Neutrophil (primary cell): ENCODE data around the gene RHO.

Source experiments
- H3K27ac ChIP-seq: fragments of 200-600 bp; sonication (generic); 2 replicates; pipeline ENCODE4 v1.5.1; 2016; ENCODE audit warnings: mild to moderate bottlenecking, moderate library complexity
- H3K27me3 ChIP-seq: fragments of 200-600 bp; sonication (generic); 2 replicates; pipeline ENCODE4 v1.6.0; 2016; ENCODE audit warnings: mild to moderate bottlenecking
- H3K36me3 ChIP-seq: fragments of 200-600 bp; sonication (generic); 2 replicates; pipeline ENCODE4 v1.5.1; 2017
- H3K4me1 ChIP-seq, 2 experiments: fragments of 200-600 bp in 1 of 2; sonication (generic) in 1 of 2; 1 replicate in 1 of 2; 2 replicates in 1 of 2; pipeline versions ENCODE4 v1.5.1 to v1.6.1; 2013 to 2016; ENCODE audit warnings: low read depth in 1 of 2, low read length in 1 of 2, mild to moderate bottlenecking in 1 of 2, moderate library complexity in 1 of 2; ENCODE audit not compliant: control insufficient read depth in 1 of 2, insufficient read depth in 1 of 2
- H3K4me3 ChIP-seq, 2 experiments: fragments of 200-600 bp in 1 of 2; sonication (generic) in 1 of 2; 1 replicate in 1 of 2; 2 replicates in 1 of 2; pipeline ENCODE4 v1.5.1; 2013 to 2016; ENCODE audit warnings: low read depth in 1 of 2, low read length in 1 of 2, mild to moderate bottlenecking in 1 of 2, moderate library complexity in 1 of 2
- H3K9me3 ChIP-seq: fragments of 200-600 bp; sonication (generic); 2 replicates; pipeline ENCODE4 v1.5.1; 2016
- TF ChIP-seq, protein P1 (sequence below): fragments of 200-600 bp; sonication (generic); IDR thresholded peaks from 2 replicates; pipeline ENCODE4 v1.5.1; 2016; ENCODE audit warnings: antibody characterized with exemption

The RHO gene

DNA sequence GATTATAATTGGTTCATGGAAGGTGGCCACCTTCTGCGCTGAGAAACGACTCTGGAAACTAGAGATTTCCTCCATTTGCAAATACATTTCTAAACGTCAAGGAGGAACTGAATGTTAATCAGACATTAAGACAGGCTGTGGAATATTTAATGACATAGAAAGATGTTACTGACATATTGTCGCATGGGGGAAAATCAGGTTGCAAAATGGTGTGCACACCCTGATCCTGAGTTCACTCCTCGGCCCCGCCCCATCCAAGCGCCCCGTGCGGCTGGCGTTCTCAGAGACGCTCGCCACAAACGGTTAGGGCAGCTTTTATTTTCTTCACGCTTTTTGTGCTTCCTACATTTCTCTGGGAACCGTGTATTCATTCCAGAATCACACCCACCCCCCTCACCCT, 25.3 kb downstream of the RHO start:
- H3K9me3 ChIP-seq: no peaks in the 10 kb centered on the region
- H3K4me3 ChIP-seq: no peak overlapping the region
- TF ChIP-seq, protein P1, sequence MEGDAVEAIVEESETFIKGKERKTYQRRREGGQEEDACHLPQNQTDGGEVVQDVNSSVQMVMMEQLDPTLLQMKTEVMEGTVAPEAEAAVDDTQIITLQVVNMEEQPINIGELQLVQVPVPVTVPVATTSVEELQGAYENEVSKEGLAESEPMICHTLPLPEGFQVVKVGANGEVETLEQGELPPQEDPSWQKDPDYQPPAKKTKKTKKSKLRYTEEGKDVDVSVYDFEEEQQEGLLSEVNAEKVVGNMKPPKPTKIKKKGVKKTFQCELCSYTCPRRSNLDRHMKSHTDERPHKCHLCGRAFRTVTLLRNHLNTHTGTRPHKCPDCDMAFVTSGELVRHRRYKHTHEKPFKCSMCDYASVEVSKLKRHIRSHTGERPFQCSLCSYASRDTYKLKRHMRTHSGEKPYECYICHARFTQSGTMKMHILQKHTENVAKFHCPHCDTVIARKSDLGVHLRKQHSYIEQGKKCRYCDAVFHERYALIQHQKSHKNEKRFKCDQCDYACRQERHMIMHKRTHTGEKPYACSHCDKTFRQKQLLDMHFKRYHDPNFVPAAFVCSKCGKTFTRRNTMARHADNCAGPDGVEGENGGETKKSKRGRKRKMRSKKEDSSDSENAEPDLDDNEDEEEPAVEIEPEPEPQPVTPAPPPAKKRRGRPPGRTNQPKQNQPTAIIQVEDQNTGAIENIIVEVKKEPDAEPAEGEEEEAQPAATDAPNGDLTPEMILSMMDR: no peak
- H3K27me3 ChIP-seq: no peaks in the 10 kb centered on the region
- H3K4me1 ChIP-seq: no peaks in the 10 kb centered on the region
- no peak overlapping the region for H3K27ac ChIP-seq
- no peaks in the 10 kb centered on the region for H3K36me3 ChIP-seq

DNA sequence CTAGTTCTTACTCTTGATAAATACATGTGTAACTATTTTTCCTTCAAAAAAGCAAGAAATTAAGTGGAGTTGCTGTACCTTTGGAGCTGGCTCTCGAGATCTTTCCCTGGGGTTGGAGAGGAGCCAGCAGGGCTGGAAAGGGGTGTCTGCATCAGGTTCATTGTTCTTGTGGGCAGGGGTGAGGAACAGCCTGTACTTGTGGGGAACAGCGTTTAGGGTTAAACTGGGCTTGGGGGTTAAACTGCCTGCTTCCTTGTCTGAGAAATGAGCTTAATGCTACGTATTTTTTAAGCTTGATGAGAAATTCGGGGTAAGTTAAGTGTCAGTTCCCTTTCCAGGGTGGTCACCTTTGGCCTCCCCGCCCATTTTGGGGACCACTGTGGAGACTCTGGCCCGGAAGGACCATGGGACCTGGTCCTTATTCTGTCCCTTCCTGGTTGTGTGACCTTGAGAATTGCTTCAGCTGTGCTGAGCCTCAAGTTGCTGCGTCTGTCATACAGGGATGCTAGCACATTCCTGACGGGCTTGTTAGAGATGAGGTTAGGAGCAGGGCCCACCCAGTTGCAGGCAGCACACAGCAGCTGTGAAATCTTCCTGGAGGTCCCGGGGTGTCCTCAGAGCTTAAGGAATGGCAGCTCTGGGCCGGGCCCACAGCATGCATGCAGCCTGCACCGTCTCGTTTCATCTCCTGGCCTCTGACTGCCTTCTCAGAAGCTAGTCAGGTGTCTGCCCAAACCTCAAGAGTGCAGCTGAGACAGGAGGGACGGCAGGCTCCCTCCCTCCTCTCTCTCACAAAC, 26.1 kb downstream of the RHO start:
- Histone ChIP-seq H3K4me1 (no peaks in the 10 kb centered on the region), H3K27ac (no peak overlapping the region), H3K27me3 (no peaks in the 10 kb centered on the region), H3K36me3 (no peaks in the 10 kb centered on the region), H3K4me3 (no peak overlapping the region), H3K9me3 (no peaks in the 10 kb centered on the region)
- TF ChIP-seq, protein P1: no peak

DNA sequence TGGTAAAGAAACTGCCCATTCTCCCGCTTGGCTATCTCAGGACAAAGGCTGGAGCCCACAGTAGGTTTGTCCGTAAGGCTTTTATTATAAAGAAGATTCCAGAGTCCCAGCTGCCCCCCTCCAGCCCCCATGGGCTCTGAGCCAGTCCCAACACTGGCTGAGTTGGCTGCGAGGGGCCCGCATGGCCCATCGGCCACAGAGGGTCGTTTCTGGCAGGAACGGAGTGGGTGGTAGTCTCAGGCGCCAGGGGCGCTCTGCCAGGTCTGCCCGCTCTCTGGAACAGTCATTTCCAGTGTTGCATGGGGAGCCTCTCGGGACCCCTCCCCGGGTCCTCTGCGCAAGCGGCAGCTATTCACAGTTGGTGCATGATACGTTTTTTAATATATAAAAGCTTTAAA, 26.7 kb downstream of the RHO start:
- H3K27me3 ChIP-seq: no peaks in the 10 kb centered on the region
- no peaks in the 10 kb centered on the region for H3K36me3 ChIP-seq
- no peaks in the 10 kb centered on the region for H3K9me3 ChIP-seq
- no peak overlapping the region for H3K4me3 ChIP-seq
- TF ChIP-seq, protein P1: no peak
- no peaks in the 10 kb centered on the region for H3K4me1 ChIP-seq
- no peak overlapping the region for H3K27ac ChIP-seq

DNA sequence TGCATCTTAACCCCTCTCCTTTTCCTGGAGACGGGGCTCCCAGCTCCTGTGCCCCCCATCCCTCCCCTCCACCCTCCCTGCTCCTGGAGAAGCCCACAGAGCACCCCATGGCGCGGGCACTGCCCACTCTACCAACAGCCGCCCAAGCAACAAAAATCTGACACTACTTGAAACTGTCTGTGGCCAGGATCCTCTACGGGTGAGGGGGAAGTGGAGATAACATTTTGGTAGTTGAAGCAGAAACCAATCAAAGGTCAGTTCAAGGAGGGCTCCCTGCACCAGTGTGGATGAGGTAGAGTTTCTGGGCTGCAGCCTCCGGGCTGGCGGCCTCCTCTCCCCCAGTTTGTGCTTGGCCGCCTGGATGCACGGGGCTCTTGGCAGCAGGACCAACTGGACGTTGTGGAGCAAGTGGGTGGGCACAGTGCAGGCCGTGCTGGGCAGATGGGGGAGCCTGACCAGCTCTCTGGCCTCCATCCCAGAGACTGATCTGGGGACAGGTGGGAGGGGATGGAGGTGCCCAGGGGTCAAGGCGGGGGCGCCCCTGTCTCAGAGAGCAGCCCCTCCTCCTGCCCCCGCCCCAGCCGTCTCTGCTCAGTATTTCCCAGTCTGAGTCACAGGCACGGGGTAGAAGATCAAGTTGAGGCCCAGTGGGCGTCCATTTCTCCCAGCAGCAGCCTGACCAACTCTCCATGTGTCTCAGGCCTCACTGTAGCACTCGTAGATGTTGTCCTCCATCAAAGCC, 27.3 kb downstream of the RHO start:
- H3K4me1 ChIP-seq: no peaks in the 10 kb centered on the region
- H3K36me3 ChIP-seq: no peaks in the 10 kb centered on the region
- no peaks in the 10 kb centered on the region for H3K9me3 ChIP-seq
- TF ChIP-seq, protein P1: no peak
- no peaks in the 10 kb centered on the region for H3K27me3 ChIP-seq
- no peak overlapping the region for H3K4me3 ChIP-seq
- no peak overlapping the region for H3K27ac ChIP-seq

DNA sequence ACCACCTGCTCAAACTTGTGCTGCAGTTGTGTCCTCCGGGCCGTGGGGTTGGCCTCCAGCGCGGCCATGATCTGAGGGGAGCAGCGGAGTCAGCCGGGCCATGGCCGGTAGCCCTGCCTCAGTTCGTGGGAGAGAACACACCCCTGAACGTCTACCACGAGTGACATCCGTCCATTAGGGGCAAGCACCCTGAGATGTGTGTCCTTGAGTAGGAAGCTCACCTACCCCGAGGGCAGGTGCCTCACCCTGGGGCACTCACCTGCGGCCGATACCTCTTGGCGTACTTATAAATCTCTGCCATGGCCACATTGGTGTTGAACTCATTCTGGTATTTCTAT, 27.9 kb downstream of the RHO start:
- H3K27me3 ChIP-seq: no peaks in the 10 kb centered on the region
- H3K36me3 ChIP-seq: no peaks in the 10 kb centered on the region
- no peak overlapping the region for H3K27ac ChIP-seq
- TF ChIP-seq, protein P1: no peak
- H3K9me3 ChIP-seq: no peaks in the 10 kb centered on the region
- H3K4me3 ChIP-seq: no peak overlapping the region
- no peaks in the 10 kb centered on the region for H3K4me1 ChIP-seq
